ENCODE data around the gene SWAP70.

The SWAP70 gene

GRCh38 chr11:9660886-9661285 is 3.0 kb upstream of the SWAP70 start:
- Histone ChIP-seq H2AFZ (ENCODE audit: low read depth, low read length) (no peak overlapping the region), H3K4me3 (ENCODE audit: low read length) (no peak overlapping the region), H3K9me3 (ENCODE audit: low read length) (peaks cover 2% of the 10 kb centered on the region), H3K4me1 (ENCODE audit: insufficient read depth, low read length) (peaks cover 6% of the 10 kb centered on the region), H3K36me3 (ENCODE audit: insufficient read depth, low read length) (no peaks in the 10 kb centered on the region), H3K27me3 (ENCODE audit: insufficient read depth, low read length) (no peaks in the 10 kb centered on the region)

- peaks cover 5% of the 10 kb centered on the region for H3K9me3 ChIP-seq (ENCODE audit: low read length)
- H3K4me1 ChIP-seq (ENCODE audit: insufficient read depth, low read length) = peaks cover 6% of the 10 kb centered on the region
- H2AFZ ChIP-seq (ENCODE audit: low read depth, low read length) = no peak overlapping the region
- H3K36me3 ChIP-seq (ENCODE audit: insufficient read depth, low read length) = no peaks in the 10 kb centered on the region
- no peaks in the 10 kb centered on the region for H3K27me3 ChIP-seq (ENCODE audit: insufficient read depth, low read length)
- H3K4me3 ChIP-seq (ENCODE audit: low read length) = no peak overlapping the region
Observed at GRCh38 chr11:9662273-9662672, 1.6 kb upstream of the SWAP70 start.

GRCh38 chr11:9664276-9665171 is 647 bp downstream of the SWAP70 start:
- Histone ChIP-seq H3K27me3 (ENCODE audit: insufficient read depth, low read length) (no peaks in the 10 kb centered on the region), H3K9me3 (ENCODE audit: low read length) (peaks cover 5% of the 10 kb centered on the region), H3K36me3 (ENCODE audit: insufficient read depth, low read length) (no peaks in the 10 kb centered on the region), H2AFZ (ENCODE audit: low read depth, low read length) (peak overlapping the region; percentile 79), H3K4me1 (ENCODE audit: insufficient read depth, low read length) (peaks cover 6% of the 10 kb centered on the region), H3K4me3 (ENCODE audit: low read length) (peak overlapping the region; percentile 84)

GRCh38 chr11:9665749-9666148 is 1.9 kb downstream of the SWAP70 start:
- Histone ChIP-seq H3K4me3 (ENCODE audit: low read length) (no peak overlapping the region), H2AFZ (ENCODE audit: low read depth, low read length) (no peak overlapping the region), H3K4me1 (ENCODE audit: insufficient read depth, low read length) (peaks cover 6% of the 10 kb centered on the region), H3K27me3 (ENCODE audit: insufficient read depth, low read length) (no peaks in the 10 kb centered on the region), H3K36me3 (ENCODE audit: insufficient read depth, low read length) (no peaks in the 10 kb centered on the region), H3K9me3 (ENCODE audit: low read length) (peaks cover 5% of the 10 kb centered on the region)

- no peaks in the 10 kb centered on the region for H3K36me3 ChIP-seq (ENCODE audit: insufficient read depth, low read length)
- H3K9me3 ChIP-seq (ENCODE audit: low read length) = peaks cover 5% of the 10 kb centered on the region
- no peaks in the 10 kb centered on the region for H3K27me3 ChIP-seq (ENCODE audit: insufficient read depth, low read length)
- H3K4me1 ChIP-seq (ENCODE audit: insufficient read depth, low read length) = peaks cover 4% of the 10 kb centered on the region
- H3K4me3 ChIP-seq (ENCODE audit: low read length) = no peak overlapping the region
- H2AFZ ChIP-seq (ENCODE audit: low read depth, low read length) = no peak overlapping the region
Observed at GRCh38 chr11:9669954-9670353, 6.1 kb downstream of the SWAP70 start.

GRCh38 chr11:9672288-9672916 is 8.5 kb downstream of the SWAP70 start:
- Histone ChIP-seq H3K9me3 (ENCODE audit: low read length) (no peaks in the 10 kb centered on the region), H3K4me1 (ENCODE audit: insufficient read depth, low read length) (no peaks in the 10 kb centered on the region), H3K4me3 (ENCODE audit: low read length) (no peak overlapping the region), H2AFZ (ENCODE audit: low read depth, low read length) (no peak overlapping the region), H3K36me3 (ENCODE audit: insufficient read depth, low read length) (no peaks in the 10 kb centered on the region), H3K27me3 (ENCODE audit: insufficient read depth, low read length) (no peaks in the 10 kb centered on the region)

GRCh38 chr11:9672918-9673317 is 9.0 kb downstream of the SWAP70 start:
- Histone ChIP-seq H3K9me3 (ENCODE audit: low read length) (no peaks in the 10 kb centered on the region), H3K4me1 (ENCODE audit: insufficient read depth, low read length) (no peaks in the 10 kb centered on the region), H3K4me3 (ENCODE audit: low read length) (no peak overlapping the region), H3K27me3 (ENCODE audit: insufficient read depth, low read length) (no peaks in the 10 kb centered on the region), H2AFZ (ENCODE audit: low read depth, low read length) (no peak overlapping the region), H3K36me3 (ENCODE audit: insufficient read depth, low read length) (no peaks in the 10 kb centered on the region)

- H3K27me3 ChIP-seq (ENCODE audit: insufficient read depth, low read length) = no peaks in the 10 kb centered on the region
- H3K36me3 ChIP-seq (ENCODE audit: insufficient read depth, low read length) = no peaks in the 10 kb centered on the region
- peaks cover under 1% of the 10 kb centered on the region for H3K9me3 ChIP-seq (ENCODE audit: low read length)
- no peak overlapping the region for H3K4me3 ChIP-seq (ENCODE audit: low read length)
- no peaks in the 10 kb centered on the region for H3K4me1 ChIP-seq (ENCODE audit: insufficient read depth, low read length)
- H2AFZ ChIP-seq (ENCODE audit: low read depth, low read length) = no peak overlapping the region
Observed at GRCh38 chr11:9675691-9676090, 11.8 kb downstream of the SWAP70 start.

- Histone ChIP-seq H3K9me3 (ENCODE audit: low read length) (peaks cover 7% of the 10 kb centered on the region), H3K4me1 (ENCODE audit: insufficient read depth, low read length) (no peaks in the 10 kb centered on the region), H3K36me3 (ENCODE audit: insufficient read depth, low read length) (no peaks in the 10 kb centered on the region), H3K27me3 (ENCODE audit: insufficient read depth, low read length) (no peaks in the 10 kb centered on the region), H3K4me3 (ENCODE audit: low read length) (no peak overlapping the region), H2AFZ (ENCODE audit: low read depth, low read length) (no peak overlapping the region)
Observed at GRCh38 chr11:9677951-9678350, 14.1 kb downstream of the SWAP70 start.

- H3K27me3 ChIP-seq (ENCODE audit: insufficient read depth, low read length) = no peaks in the 10 kb centered on the region
- no peaks in the 10 kb centered on the region for H3K36me3 ChIP-seq (ENCODE audit: insufficient read depth, low read length)
- H3K4me3 ChIP-seq (ENCODE audit: low read length) = no peak overlapping the region
- H3K9me3 ChIP-seq (ENCODE audit: low read length) = peaks cover 7% of the 10 kb centered on the region
- H2AFZ ChIP-seq (ENCODE audit: low read depth, low read length) = no peak overlapping the region
- no peaks in the 10 kb centered on the region for H3K4me1 ChIP-seq (ENCODE audit: insufficient read depth, low read length)
Observed at GRCh38 chr11:9678576-9678975, 14.7 kb downstream of the SWAP70 start.

GRCh38 chr11:9680028-9680427 is 16.2 kb downstream of the SWAP70 start:
- H2AFZ ChIP-seq (ENCODE audit: low read depth, low read length) = no peak overlapping the region
- H3K4me1 ChIP-seq (ENCODE audit: insufficient read depth, low read length) = no peaks in the 10 kb centered on the region
- no peak overlapping the region for H3K4me3 ChIP-seq (ENCODE audit: low read length)
- peaks cover 7% of the 10 kb centered on the region for H3K9me3 ChIP-seq (ENCODE audit: low read length)
- no peaks in the 10 kb centered on the region for H3K36me3 ChIP-seq (ENCODE audit: insufficient read depth, low read length)
- H3K27me3 ChIP-seq (ENCODE audit: insufficient read depth, low read length) = no peaks in the 10 kb centered on the region

- peaks cover 7% of the 10 kb centered on the region for H3K9me3 ChIP-seq (ENCODE audit: low read length)
- H2AFZ ChIP-seq (ENCODE audit: low read depth, low read length) = no peak overlapping the region
- no peaks in the 10 kb centered on the region for H3K27me3 ChIP-seq (ENCODE audit: insufficient read depth, low read length)
- H3K4me3 ChIP-seq (ENCODE audit: low read length) = no peak overlapping the region
- H3K36me3 ChIP-seq (ENCODE audit: insufficient read depth, low read length) = no peaks in the 10 kb centered on the region
- H3K4me1 ChIP-seq (ENCODE audit: insufficient read depth, low read length) = no peaks in the 10 kb centered on the region
Observed at GRCh38 chr11:9681583-9682372, 17.9 kb downstream of the SWAP70 start.

All from neuron (in vitro differentiated cells).